RWPE2 (cell line): Measurements from ENCODE around the gene NCOR2.
A peak's percentile ranks its signal among the peaks of the same experiment; 100 is the strongest.
"Not testable (repeated sequence)": the region's sequence is repeated elsewhere in the genome, so short reads cannot be mapped to it uniquely, and the experiment has no call there.

Source experiments
- ATAC-seq: fragments of 200-7000 bp; cut with Tn5 transposase; 3 replicates; pipeline ENCODE4 v1.9.1; 2021; ENCODE audit warnings: low read depth
- DNase-seq: peaks from one replicate; pipeline ENCODE4 v3.0.0-alpha.2; 2020; ENCODE audit warnings: low spot score
- H3K27ac ChIP-seq: fragments of 450-650 bp; 2 replicates; pipeline ENCODE4 v1.5.1; 2017; ENCODE audit warnings: mild to moderate bottlenecking; ENCODE audit not compliant: poor library complexity, severe bottlenecking
- H3K27me3 ChIP-seq: fragments of 250-450 bp; sonication (Bioruptor Pico); 2 replicates; pipeline ENCODE4 v1.5.1; 2021; ENCODE audit warnings: mild to moderate bottlenecking, moderate library complexity; ENCODE audit not compliant: insufficient read depth, poor library complexity, severe bottlenecking
- H3K36me3 ChIP-seq: fragments of 250-450 bp; sonication (Bioruptor Pico); 2 replicates; pipeline ENCODE4 v1.5.1; 2020; ENCODE audit warnings: low read depth, mild to moderate bottlenecking, moderate library complexity
- H3K4me1 ChIP-seq: fragments of 250-450 bp; sonication (Bioruptor Pico); 2 replicates; pipeline ENCODE4 v1.5.1; 2021; ENCODE audit warnings: mild to moderate bottlenecking, moderate library complexity; ENCODE audit not compliant: insufficient read depth, poor library complexity, severe bottlenecking
- H3K4me3 ChIP-seq: fragments of 250-450 bp; sonication (Bioruptor Pico); 2 replicates; pipeline ENCODE4 v1.5.1; 2021; ENCODE audit warnings: mild to moderate bottlenecking, moderate library complexity; ENCODE audit not compliant: severe bottlenecking
- H3K9me3 ChIP-seq: fragments of 250-450 bp; sonication (Bioruptor Pico); 2 replicates; pipeline ENCODE4 v1.5.1; 2021; ENCODE audit warnings: mild to moderate bottlenecking, moderate library complexity; ENCODE audit not compliant: severe bottlenecking
- TF ChIP-seq, protein P1 (sequence below): fragments of 450-650 bp; IDR thresholded peaks from one replicate; pipeline ENCODE4 v1.5.1; 2017; ENCODE audit warnings: mild to moderate bottlenecking, moderate library complexity; ENCODE audit not compliant: poor library complexity, severe bottlenecking

NCOR2 gene

DNA sequence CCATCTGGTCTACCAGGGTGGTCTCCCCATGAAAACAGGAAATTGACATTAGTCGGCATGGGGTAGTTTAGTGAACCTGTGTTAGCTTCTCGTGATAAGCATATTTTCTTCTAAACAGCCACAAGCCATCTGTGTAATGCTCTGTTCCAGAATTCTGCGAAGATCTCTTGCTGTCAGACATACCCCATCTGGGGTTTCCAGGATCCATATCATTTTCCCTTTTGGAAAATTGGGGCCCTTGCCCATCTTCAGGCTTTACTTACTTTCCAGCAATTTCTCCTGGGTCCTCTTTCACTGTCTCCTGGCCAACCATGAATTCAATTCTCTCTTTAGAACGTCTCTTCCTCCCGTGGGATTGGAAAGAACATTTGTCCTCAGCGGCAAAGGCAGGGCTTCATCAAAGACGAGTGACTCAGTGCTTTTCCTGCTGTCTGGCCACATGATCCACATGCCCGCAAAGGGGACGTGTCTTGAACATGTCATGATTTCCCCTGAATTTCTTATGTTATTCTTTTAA is 21.4 kb upstream of the NCOR2 start:
- peak; percentile 86 for ATAC-seq
- TF ChIP-seq, protein P1, sequence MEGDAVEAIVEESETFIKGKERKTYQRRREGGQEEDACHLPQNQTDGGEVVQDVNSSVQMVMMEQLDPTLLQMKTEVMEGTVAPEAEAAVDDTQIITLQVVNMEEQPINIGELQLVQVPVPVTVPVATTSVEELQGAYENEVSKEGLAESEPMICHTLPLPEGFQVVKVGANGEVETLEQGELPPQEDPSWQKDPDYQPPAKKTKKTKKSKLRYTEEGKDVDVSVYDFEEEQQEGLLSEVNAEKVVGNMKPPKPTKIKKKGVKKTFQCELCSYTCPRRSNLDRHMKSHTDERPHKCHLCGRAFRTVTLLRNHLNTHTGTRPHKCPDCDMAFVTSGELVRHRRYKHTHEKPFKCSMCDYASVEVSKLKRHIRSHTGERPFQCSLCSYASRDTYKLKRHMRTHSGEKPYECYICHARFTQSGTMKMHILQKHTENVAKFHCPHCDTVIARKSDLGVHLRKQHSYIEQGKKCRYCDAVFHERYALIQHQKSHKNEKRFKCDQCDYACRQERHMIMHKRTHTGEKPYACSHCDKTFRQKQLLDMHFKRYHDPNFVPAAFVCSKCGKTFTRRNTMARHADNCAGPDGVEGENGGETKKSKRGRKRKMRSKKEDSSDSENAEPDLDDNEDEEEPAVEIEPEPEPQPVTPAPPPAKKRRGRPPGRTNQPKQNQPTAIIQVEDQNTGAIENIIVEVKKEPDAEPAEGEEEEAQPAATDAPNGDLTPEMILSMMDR = no peak
- H3K4me3 ChIP-seq = no peak overlapping the region

DNA sequence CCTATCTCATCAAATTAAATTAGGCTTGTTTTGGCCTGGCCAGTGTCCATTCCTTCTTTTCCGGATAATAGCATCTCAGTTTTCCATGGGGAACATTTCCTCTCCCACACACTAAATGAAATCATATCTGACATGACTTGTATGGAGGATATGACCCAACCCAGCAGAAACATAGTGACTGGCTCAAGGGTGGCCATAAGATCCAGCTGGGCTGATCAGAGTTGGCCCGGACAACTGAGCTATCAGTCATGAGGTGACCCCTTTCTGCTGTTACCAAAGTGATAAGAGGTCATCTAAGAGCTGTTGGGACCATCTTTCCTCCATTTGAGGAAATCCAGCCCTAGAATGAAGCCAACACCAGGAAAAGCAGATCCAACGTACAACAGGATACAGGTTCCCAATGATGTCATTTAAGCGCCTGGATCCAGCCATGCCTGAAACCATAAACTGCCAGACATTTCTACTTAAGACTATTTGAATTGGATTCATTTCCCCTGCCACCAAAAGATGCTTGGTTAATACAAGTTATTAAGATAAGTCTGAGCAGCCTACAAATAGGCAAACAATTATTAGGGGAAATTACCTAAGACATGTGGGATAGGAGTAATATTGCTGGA is 20.7 kb upstream of the NCOR2 start:
- no peak for ATAC-seq
- H3K4me1 ChIP-seq = peaks cover 31% of the 10 kb centered on the region
- H3K9me3 ChIP-seq = no peaks in the 10 kb centered on the region
- no peaks in the 10 kb centered on the region for H3K27me3 ChIP-seq
- TF ChIP-seq, protein P1 = no peak
- no peak for DNase-seq
- H3K36me3 ChIP-seq = no peaks in the 10 kb centered on the region
- H3K27ac ChIP-seq = peak overlapping the region; percentile 80
- H3K4me3 ChIP-seq = no peak overlapping the region

More for the DNA sequence above, 21.4 kb upstream of the NCOR2 start:
- Histone ChIP-seq H3K4me1 (peaks cover 31% of the 10 kb centered on the region), H3K36me3 (no peaks in the 10 kb centered on the region), H3K9me3 (no peaks in the 10 kb centered on the region), H3K27ac (peak overlapping the region; percentile 80), H3K27me3 (no peaks in the 10 kb centered on the region)
- no peak for DNase-seq

- DNase-seq (no peak), ATAC-seq (no peak)
- Histone ChIP-seq H3K4me3 (no peak overlapping the region), H3K36me3 (no peaks in the 10 kb centered on the region), H3K27me3 (no peaks in the 10 kb centered on the region), H3K9me3 (no peaks in the 10 kb centered on the region), H3K27ac (no peak overlapping the region), H3K4me1 (peaks cover 25% of the 10 kb centered on the region)
- TF ChIP-seq, protein P1 = no peak
These were observed 19.3 kb upstream of the NCOR2 start for GRCh38 chr12:124586756-124587155.

DNA sequence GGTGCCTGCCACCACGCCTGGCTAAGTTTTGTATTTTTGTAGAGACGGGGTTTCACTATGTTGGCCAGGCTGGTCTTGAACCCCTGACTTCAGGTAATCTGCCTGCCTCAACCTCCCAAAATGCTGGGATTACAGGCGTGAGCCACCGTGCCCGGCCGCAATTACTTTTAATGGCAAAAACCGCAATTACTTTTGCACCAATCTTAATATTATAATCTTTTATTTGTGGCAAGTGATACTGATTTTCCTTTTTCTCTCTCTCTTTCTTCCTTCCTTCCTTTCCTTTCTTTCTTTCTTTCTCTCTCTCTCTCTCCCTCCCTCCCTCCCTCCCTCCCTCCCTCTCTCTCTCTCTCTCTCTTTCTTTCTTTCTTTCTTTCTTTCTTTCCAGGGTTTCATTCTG is 17.1 kb upstream of the NCOR2 start:
- peaks cover 28% of the 10 kb centered on the region for H3K4me1 ChIP-seq
- not testable (repeated sequence) for H3K27ac ChIP-seq, ATAC-seq, DNase-seq, H3K4me3 ChIP-seq, H3K36me3 ChIP-seq, H3K27me3 ChIP-seq, H3K9me3 ChIP-seq

DNA sequence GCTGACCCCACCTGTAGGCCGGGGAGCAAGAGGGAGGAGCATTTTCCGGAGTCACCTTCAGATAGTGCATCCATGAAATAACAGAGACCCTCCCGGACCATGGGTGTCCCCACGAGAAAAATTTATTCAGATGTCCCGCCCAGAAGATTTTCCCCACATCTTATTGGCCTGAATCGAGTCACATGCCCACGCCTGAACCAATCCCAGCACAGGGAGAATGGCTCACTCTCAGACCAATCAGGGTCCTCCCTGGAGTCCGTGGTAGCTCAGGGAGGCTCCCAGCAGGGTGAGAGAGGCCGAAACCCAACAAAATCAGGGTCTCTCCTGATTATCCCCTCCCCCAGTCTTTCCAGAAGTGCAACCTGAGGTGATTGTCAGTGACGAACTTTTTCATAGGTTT is 16.4 kb upstream of the NCOR2 start:
- ATAC-seq (no peak), DNase-seq (no peak)
- H3K27me3 ChIP-seq = no peaks in the 10 kb centered on the region
- TF ChIP-seq, protein P1 = no peak
- H3K9me3 ChIP-seq = no peaks in the 10 kb centered on the region
- peaks cover 22% of the 10 kb centered on the region for H3K4me1 ChIP-seq
- no peaks in the 10 kb centered on the region for H3K36me3 ChIP-seq
- H3K4me3 ChIP-seq = no peak overlapping the region
- H3K27ac ChIP-seq = no peak overlapping the region
